HepG2 (cell line): ENCODE measurements around the gene HID1. TPM values are rescaled to one million over a fixed set of nuclear protein-coding genes. Genes with fewer than 3 reads are reported as not detected.
A peak's percentile ranks its signal among the peaks of the same experiment; 100 is the strongest.

ENCODE experiments used
- ATRX ChIP-seq: sonication (generic); formaldehyde crosslinking; IDR thresholded peaks from 2 replicates; pipeline ENCODE4 v1.4.0; 2020; ENCODE audit warnings: missing genetic modification reagents, borderline replicate concordance
- HNF4G ChIP-seq, 2 experiments: sonication (generic) in 1 of 2; formaldehyde crosslinking in 1 of 2; IDR thresholded peaks; 2 replicates each; pipeline versions ENCODE4 v1.4.0 to v1.6.1; 2011 to 2020; ENCODE audit warnings: borderline replicate concordance in 2 of 2, low read depth in 2 of 2, mild to moderate bottlenecking in 2 of 2, low read length in 1 of 2, missing genetic modification reagents in 1 of 2, moderate library complexity in 1 of 2
- KAT8 ChIP-seq: IDR thresholded peaks from 2 replicates; pipeline ENCODE4 v1.6.1; 2016; ENCODE audit warnings: missing genetic modification reagents, missing compliant biosample characterization
- KLF11 ChIP-seq: IDR thresholded peaks from 2 replicates; pipeline ENCODE4 v1.6.1; 2016; ENCODE audit warnings: missing compliant biosample characterization
- KLF6 ChIP-seq: IDR thresholded peaks from 2 replicates; pipeline ENCODE4 v1.8.0; 2016; ENCODE audit warnings: missing biosample characterization, missing genetic modification reagents
- NCOA1 ChIP-seq: sonication (generic); formaldehyde crosslinking; IDR thresholded peaks from 2 replicates; pipeline ENCODE4 v1.9.0; 2021; ENCODE audit warnings: missing genetic modification reagents
- POLR2AphosphoS2 ChIP-seq: IDR thresholded peaks from 2 replicates; pipeline ENCODE4 v1.6.1; 2011; ENCODE audit warnings: low read depth, low read length, improper control_type of control experiment
- ZFYVE20 ChIP-seq: sonication (generic); formaldehyde crosslinking; IDR thresholded peaks from 2 replicates; pipeline ENCODE4 v1.8.0; 2023; ENCODE audit warnings: low read depth, mild to moderate bottlenecking, moderate library complexity, missing genetic modification reagents, borderline replicate concordance
- ZNF33B ChIP-seq: sonication (generic); formaldehyde crosslinking; IDR thresholded peaks from 2 replicates; pipeline ENCODE4 v1.5.1; 2020; ENCODE audit warnings: mild to moderate bottlenecking, missing genetic modification reagents
- ZNF547 ChIP-seq: sonication (generic); formaldehyde crosslinking; IDR thresholded peaks from 2 replicates; pipeline ENCODE4 v1.5.1; 2020; ENCODE audit warnings: mild to moderate bottlenecking, missing genetic modification reagents
- ZNF672 ChIP-seq: sonication (generic); formaldehyde crosslinking; IDR thresholded peaks from 2 replicates; pipeline ENCODE4 v1.8.1; 2022; ENCODE audit warnings: missing genetic modification reagents
- polyA plus RNA-seq, 8 experiments: library from polyadenylated mRNA; depleted of rRNA in 3 of 8; stranded (reverse) in 7 of 8; unstranded in 1 of 8; fragments of >200 nt; fragmentation: Illumina TruSeq in 4 of 8; extraction: Trizol in 4 of 8; gene quantifications; 2 replicates each; pipeline versions ENCODE4 v1.2.1 to v1.2.3, GENCODE V29; 2011 to 2016; ENCODE audit warnings: low read depth in 4 of 8, missing spikeins in 1 of 8, mixed read lengths in 1 of 8; ENCODE audit not compliant: insufficient read depth in 1 of 8
- total RNA-seq, 5 experiments: library from RNA; depleted of rRNA; stranded (reverse); fragments of >200 nt; fragmentation: Illumina TruSeq; extraction: Trizol; gene quantifications; 2 replicates each; pipeline ENCODE4 v1.2.3, GENCODE V29; 2016; ENCODE audit warnings: low read depth in 1 of 5
- TF ChIP-seq, protein P1 (sequence below): sonication (generic); formaldehyde crosslinking; IDR thresholded peaks from 2 replicates; pipeline ENCODE4 v1.4.0; 2020; ENCODE audit warnings: missing genetic modification reagents
- TF ChIP-seq, protein P2 (sequence below): sonication (generic); formaldehyde crosslinking; IDR thresholded peaks from 2 replicates; pipeline ENCODE4 v1.4.0; 2020; ENCODE audit warnings: mild to moderate bottlenecking, missing genetic modification reagents
- TF ChIP-seq, protein P3 (sequence below): sonication (generic); IDR thresholded peaks from 2 replicates; pipeline ENCODE4 v1.6.1; 2016; ENCODE audit warnings: low read depth, borderline replicate concordance
- TF ChIP-seq, protein P4 (sequence below), 2 experiments: sonication (generic) in 1 of 2; formaldehyde crosslinking in 1 of 2; IDR thresholded peaks; 2 replicates each; pipeline versions ENCODE4 v1.5.1 to v1.6.1; 2011 to 2020; ENCODE audit warnings: borderline replicate concordance in 1 of 2, low read depth in 1 of 2, low read length in 1 of 2, mild to moderate bottlenecking in 1 of 2, missing genetic modification reagents in 1 of 2, moderate library complexity in 1 of 2

HID1 gene
- total and polyA plus RNA-seq, 2 of the 13 experiments (the other 11 are each of a cell fraction or from before 2014, with no cell fraction given) = 2.1 to 10.6 TPM

DNA sequence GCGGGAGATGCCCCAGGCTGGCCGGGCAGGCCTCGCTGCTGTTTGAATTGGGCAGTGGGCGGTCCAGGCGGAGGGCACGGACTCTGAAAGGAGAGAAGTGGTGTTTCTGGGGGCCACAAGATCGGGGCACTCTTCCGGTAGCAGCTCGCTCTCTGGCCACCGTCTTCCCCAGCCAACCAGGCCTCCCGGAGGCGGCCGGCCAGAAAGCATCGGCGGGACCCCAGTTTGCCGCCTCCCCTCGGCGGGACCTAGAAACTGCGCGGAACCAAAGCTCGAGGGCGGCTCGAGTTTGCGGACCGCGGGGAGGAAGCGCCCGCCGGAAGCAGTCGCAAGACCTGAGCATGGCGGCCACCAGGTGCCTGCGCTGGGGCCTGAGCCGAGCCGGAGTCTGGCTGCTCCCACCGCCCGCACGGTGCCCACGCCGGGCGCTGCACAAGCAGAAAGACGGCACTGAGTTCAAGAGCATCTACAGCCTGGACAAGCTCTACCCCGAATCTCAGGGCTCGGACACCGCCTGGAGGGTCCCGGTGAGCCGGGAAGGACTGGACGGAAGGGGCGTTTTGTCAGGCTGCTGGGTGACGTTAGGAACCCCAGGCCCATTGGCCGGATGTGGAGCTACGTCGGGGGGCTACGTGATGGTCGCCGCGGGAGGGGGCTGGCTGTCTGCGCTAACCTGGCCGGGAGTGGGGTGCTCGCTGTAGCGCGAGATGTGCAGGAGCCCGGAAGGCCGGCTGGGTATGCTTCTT is 40.0 kb upstream of the HID1 start, which contains the start of gene MRPL58 (continued):
- TF ChIP-seq, protein P1, sequence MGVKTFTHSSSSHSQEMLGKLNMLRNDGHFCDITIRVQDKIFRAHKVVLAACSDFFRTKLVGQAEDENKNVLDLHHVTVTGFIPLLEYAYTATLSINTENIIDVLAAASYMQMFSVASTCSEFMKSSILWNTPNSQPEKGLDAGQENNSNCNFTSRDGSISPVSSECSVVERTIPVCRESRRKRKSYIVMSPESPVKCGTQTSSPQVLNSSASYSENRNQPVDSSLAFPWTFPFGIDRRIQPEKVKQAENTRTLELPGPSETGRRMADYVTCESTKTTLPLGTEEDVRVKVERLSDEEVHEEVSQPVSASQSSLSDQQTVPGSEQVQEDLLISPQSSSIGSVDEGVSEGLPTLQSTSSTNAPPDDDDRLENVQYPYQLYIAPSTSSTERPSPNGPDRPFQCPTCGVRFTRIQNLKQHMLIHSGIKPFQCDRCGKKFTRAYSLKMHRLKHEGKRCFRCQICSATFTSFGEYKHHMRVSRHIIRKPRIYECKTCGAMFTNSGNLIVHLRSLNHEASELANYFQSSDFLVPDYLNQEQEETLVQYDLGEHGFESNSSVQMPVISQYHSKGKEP (CRISPR knock-in tag) = peak; percentile 76; the same call in 1 of the 2 replicates
- no peak for TF ChIP-seq ATRX
- TF ChIP-seq ZFYVE20 (CRISPR knock-in tag) = no peak
- peak; percentile 98 for TF ChIP-seq KLF11 (CRISPR knock-in tag)
- TF ChIP-seq NCOA1 (CRISPR knock-in tag) = peak; percentile 93
- peak; percentile 93 for TF ChIP-seq ZNF547
- no peak for TF ChIP-seq POLR2AphosphoS2
- TF ChIP-seq KAT8 (CRISPR knock-in tag) = peak; percentile 100
- peak; percentile 58; the same call in 1 of the 2 replicates for TF ChIP-seq HNF4G (IDR thresholded peaks at IDR 0.05; ENCODE audit: borderline replicate concordance, low read depth, low read length)
- peak; percentile 72 for TF ChIP-seq HNF4G (CRISPR knock-in tag; IDR thresholded peaks at IDR 0.05; ENCODE audit: borderline replicate concordance, low read depth)
- TF ChIP-seq ZNF672 (CRISPR knock-in tag) = no peak
- TF ChIP-seq ZNF33B (CRISPR knock-in tag) = peak; percentile 90
- TF ChIP-seq, protein P2, sequence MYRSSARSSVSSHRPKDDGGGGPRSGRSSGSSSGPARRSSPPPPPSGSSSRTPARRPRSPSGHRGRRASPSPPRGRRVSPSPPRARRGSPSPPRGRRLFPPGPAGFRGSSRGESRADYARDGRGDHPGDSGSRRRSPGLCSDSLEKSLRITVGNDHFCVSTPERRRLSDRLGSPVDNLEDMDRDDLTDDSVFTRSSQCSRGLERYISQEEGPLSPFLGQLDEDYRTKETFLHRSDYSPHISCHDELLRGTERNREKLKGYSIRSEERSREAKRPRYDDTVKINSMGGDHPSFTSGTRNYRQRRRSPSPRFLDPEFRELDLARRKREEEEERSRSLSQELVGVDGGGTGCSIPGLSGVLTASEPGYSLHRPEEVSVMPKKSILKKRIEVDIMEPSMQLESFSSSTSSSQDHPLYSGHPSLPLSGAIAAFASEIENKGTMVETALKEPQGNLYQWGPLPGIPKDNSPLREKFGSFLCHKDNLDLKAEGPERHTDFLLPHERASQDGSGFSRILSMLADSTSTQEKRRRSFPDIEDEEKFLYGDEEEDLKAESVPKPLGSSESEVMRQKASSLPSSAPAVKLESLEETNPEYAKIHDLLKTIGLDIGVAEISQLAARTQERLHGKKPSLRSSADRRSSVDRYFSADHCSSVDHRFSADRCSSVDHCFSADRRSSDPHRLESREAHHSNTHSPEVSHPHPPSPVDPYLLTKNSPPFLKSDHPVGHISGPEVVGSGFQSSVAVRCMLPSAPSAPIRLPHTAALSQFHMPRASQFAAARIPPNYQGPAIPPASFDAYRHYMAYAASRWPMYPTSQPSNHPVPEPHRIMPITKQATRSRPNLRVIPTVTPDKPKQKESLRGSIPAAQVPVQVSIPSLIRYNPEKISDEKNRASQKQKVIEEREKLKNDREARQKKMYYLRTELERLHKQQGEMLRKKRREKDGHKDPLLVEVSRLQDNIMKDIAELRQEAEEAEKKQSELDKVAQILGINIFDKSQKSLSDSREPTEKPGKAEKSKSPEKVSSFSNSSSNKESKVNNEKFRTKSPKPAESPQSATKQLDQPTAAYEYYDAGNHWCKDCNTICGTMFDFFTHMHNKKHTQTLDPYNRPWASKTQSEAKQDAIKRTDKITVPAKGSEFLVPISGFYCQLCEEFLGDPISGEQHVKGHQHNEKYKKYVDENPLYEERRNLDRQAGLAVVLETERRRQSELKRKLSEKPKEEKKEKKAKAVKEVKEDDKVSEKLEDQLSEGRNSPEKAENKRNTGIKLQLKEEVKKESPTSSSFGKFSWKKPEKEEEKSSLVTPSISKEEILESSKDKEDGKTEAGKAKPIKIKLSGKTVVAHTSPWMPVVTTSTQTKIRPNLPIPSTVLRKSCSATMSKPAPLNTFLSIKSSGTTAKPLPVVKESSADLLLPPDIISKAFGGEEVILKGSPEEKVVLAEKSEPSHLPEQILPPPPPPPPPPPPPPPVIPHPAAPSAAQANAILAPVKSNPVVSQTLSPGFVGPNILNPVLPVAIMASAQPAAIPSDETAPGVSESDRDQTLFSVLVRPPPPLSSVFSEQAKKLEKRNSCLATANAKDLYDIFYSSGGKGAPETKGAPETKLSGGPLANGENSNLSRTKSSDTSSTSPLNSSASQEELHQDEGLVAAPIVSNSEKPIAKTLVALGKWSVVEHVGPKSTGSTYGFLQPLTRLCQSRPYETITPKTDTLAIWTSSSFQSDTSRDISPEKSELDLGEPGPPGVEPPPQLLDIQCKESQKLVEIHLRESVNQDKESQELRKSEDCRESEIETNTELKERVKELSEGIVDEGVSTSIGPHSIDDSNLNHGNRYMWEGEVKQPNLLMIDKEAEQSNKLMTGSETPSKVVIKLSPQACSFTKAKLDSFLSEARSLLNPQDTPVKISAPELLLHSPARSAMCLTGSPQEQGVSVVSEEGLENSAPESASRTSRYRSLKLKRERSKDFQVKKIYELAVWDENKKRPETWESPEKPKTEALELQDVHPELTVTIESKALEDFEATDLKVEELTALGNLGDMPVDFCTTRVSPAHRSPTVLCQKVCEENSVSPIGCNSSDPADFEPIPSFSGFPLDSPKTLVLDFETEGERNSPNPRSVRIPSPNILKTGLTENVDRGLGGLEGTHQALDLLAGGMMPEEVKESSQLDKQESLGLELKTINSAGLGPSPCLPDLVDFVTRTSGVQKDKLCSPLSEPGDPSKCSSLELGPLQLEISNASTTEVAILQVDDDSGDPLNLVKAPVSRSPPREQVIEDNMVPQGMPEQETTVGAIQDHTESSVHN (CRISPR knock-in tag) = no peak
- TF ChIP-seq, protein P3, sequence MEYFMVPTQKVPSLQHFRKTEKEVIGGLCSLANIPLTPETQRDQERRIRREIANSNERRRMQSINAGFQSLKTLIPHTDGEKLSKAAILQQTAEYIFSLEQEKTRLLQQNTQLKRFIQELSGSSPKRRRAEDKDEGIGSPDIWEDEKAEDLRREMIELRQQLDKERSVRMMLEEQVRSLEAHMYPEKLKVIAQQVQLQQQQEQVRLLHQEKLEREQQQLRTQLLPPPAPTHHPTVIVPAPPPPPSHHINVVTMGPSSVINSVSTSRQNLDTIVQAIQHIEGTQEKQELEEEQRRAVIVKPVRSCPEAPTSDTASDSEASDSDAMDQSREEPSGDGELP = peak; percentile 69; the same call in 1 of the 2 replicates
- peak; percentile 97 for TF ChIP-seq KLF6
- TF ChIP-seq, protein P4, sequence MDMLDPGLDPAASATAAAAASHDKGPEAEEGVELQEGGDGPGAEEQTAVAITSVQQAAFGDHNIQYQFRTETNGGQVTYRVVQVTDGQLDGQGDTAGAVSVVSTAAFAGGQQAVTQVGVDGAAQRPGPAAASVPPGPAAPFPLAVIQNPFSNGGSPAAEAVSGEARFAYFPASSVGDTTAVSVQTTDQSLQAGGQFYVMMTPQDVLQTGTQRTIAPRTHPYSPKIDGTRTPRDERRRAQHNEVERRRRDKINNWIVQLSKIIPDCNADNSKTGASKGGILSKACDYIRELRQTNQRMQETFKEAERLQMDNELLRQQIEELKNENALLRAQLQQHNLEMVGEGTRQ (IDR thresholded peaks at IDR 0.05; ENCODE audit: low read depth, low read length) = no peak
- TF ChIP-seq, protein P4 (CRISPR knock-in tag; IDR thresholded peaks at IDR 0.05; ENCODE audit: borderline replicate concordance) = peak; percentile 25; the same call in 1 of the 2 replicates
